Body of pancreas (tissue), 4 donors: ENCODE measurements around the gene PRTFDC1. TPM values are rescaled to one million over a fixed set of nuclear protein-coding genes. Genes with fewer than 3 reads are reported as not detected.

Experiments used
- ATAC-seq: fragments of 150-250 bp; one replicate; pipeline ENCODE4 v1.9.1; 2016
- DNase-seq, 4 donors: peaks; one replicate each; pipeline ENCODE4 v3.0.0-alpha.2; 2019
- H3K27ac ChIP-seq, 4 donors: fragments of 200-600 bp; sonication (generic); 1 replicate in 3 of 4; 2 replicates in 1 of 4; pipeline versions ENCODE4 v1.5.1 to v1.6.1; 2016 to 2019; ENCODE audit warnings: mild to moderate bottlenecking in 1 of 4, mixed read lengths in 1 of 4, moderate library complexity in 1 of 4
- H3K27me3 ChIP-seq, 2 donors: fragments of 200-600 bp; sonication (generic); one replicate each; pipeline ENCODE4 v1.6.0; 2016; ENCODE audit warnings: mild to moderate bottlenecking in 1 of 2
- H3K36me3 ChIP-seq, 2 donors: fragments of 200-600 bp; sonication (generic); replicated peaks in 1 of 2; 2 replicates each; pipeline ENCODE4 v1.5.1; 2016; ENCODE audit warnings: low read depth in 2 of 2; ENCODE audit not compliant: insufficient read depth in 1 of 2
- H3K4me1 ChIP-seq: fragments of 200-600 bp; sonication (generic); one replicate; pipeline ENCODE4 v1.6.0; 2016
- H3K4me3 ChIP-seq, 2 donors: fragments of 200-600 bp; sonication (generic); 1 replicate in 1 of 2; 2 replicates in 1 of 2; pipeline ENCODE4 v1.5.1; 2016 to 2019
- H3K9me3 ChIP-seq, 3 donors: fragments of 200-600 bp; sonication (generic); 1 replicate in 2 of 3; 2 replicates in 1 of 3; pipeline ENCODE4 v1.5.1; 2016
- CTCF ChIP-seq, 7 experiments: fragments of 450-650 bp in 4 of 7; fragments of 200-600 bp in 3 of 7; sonication (generic) in 3 of 7; IDR thresholded peaks; one replicate each; pipeline ENCODE4 v1.5.1; 2016 to 2019; ENCODE audit warnings: antibody characterized with exemption in 7 of 7
- POLR2A ChIP-seq, 3 donors: fragments of 450-650 bp; IDR thresholded peaks; one replicate each; pipeline ENCODE4 v1.6.1; 2016; ENCODE audit warnings: antibody characterized with exemption in 3 of 3, mild to moderate bottlenecking in 2 of 3
- WGBS, 2 donors: methylation state at CpG; one replicate each; pipeline ENCODE4 v1.1.5; 2017; 5-methylcytosine and 5-hydroxymethylcytosine counted together
- intact Hi-C: fragments of 100-400 bp; cut with DNase I; formaldehyde crosslinking; loops from one replicate; pipeline ENCODE4 v1.15.1; 2023
- total RNA-seq, 2 donors: library from RNA; depleted of rRNA; stranded (reverse); fragments of >200 nt; gene quantifications; one replicate each; pipeline ENCODE4 v1.1.0, GENCODE V29; 2016

Gene PRTFDC1
- total RNA-seq, 2 donors from 2014 or later = 6.5 to 14.2 TPM

GRCh38 chr10:24865783-24866182 is 86.6 kb downstream of the PRTFDC1 start:
- no peak for ATAC-seq
- no peak for DNase-seq
- TF ChIP-seq CTCF (IDR thresholded peaks at IDR 0.05) (no peak), POLR2A (IDR thresholded peaks at IDR 0.05) (no peak)
- intact Hi-C loops = no loop called here
- H3K27me3 ChIP-seq = no peaks in the 10 kb centered on the region
- H3K9me3 ChIP-seq = no peaks in the 10 kb centered on the region
- no peaks in the 10 kb centered on the region for H3K36me3 ChIP-seq
- no peaks in the 10 kb centered on the region for H3K4me1 ChIP-seq
- H3K4me3 ChIP-seq = no peak overlapping the region
- no peak overlapping the region for H3K27ac ChIP-seq
- WGBS, 2 donors = 77 to 82% methylated on average over 3 of the region's 3 CpGs

GRCh38 chr10:24862589-24862988 is 89.8 kb downstream of the PRTFDC1 start:
- 79 to 91% methylated on average over 3 of the region's 3 CpGs for WGBS, 2 donors
- no peak for ATAC-seq

GRCh38 chr10:24858288-24859270 is 93.8 kb downstream of the PRTFDC1 start:
- no peaks in the 10 kb centered on the region for H3K9me3 ChIP-seq
- intact Hi-C loops = no loop called here
- H3K4me3 ChIP-seq = no peak overlapping the region
- no peak for ATAC-seq
- no peak for DNase-seq
- no peak overlapping the region for H3K27ac ChIP-seq
- WGBS, 2 donors = 57 to 60% methylated on average over 9 to 10 of the region's 10 CpGs
- TF ChIP-seq POLR2A (IDR thresholded peaks at IDR 0.05) (no peak), CTCF (IDR thresholded peaks at IDR 0.05) (no peak)
- H3K36me3 ChIP-seq = no peaks in the 10 kb centered on the region
- no peaks in the 10 kb centered on the region for H3K4me1 ChIP-seq
- no peaks in the 10 kb centered on the region for H3K27me3 ChIP-seq

More at GRCh38 chr10:24862589-24862988, 89.8 kb downstream of the PRTFDC1 start:
- TF ChIP-seq CTCF (IDR thresholded peaks at IDR 0.05) = no peak
- no peak for TF ChIP-seq POLR2A (IDR thresholded peaks at IDR 0.05)
- Histone ChIP-seq H3K27ac (no peak overlapping the region), H3K4me1 (no peaks in the 10 kb centered on the region), H3K36me3 (no peaks in the 10 kb centered on the region), H3K4me3 (no peak overlapping the region), H3K9me3 (no peaks in the 10 kb centered on the region), H3K27me3 (no peaks in the 10 kb centered on the region)
- no peak for DNase-seq
- intact Hi-C loops = no loop called here

GRCh38 chr10:24857031-24857725 is 95.2 kb downstream of the PRTFDC1 start:
- H3K4me1 ChIP-seq = no peaks in the 10 kb centered on the region
- no peak for ATAC-seq
- WGBS, 2 donors = 83 to 91% methylated on average over 5 to 8 of the region's 8 CpGs
- no peaks in the 10 kb centered on the region for H3K9me3 ChIP-seq
- no peaks in the 10 kb centered on the region for H3K36me3 ChIP-seq
- no peak for DNase-seq
- no peaks in the 10 kb centered on the region for H3K27me3 ChIP-seq
- TF ChIP-seq POLR2A (IDR thresholded peaks at IDR 0.05) (no peak), CTCF (IDR thresholded peaks at IDR 0.05) (no peak)
- no peak overlapping the region for H3K27ac ChIP-seq
- no peak overlapping the region for H3K4me3 ChIP-seq
- intact Hi-C loops = no loop called here
